UCSD-AML1 (cell line): ENCODE data around the gene BNC2.
"Not testable (repeated sequence)": the region's sequence is repeated elsewhere in the genome, so short reads cannot be mapped to it uniquely, and the experiment has no call there.

Source experiments
- DNase-seq: peaks from one replicate; lab custom pipeline; 2025; ENCODE audit not compliant: unreplicated experiment; lab: John Stamatoyannopoulos, UW

Gene BNC2

GRCh38 chr9:16553869-16554540 lies 316.5 kb downstream of the BNC2 start:
- DNase-seq = no peak

GRCh38 chr9:16552252-16552651 lies 318.2 kb downstream of the BNC2 start:
- no peak for DNase-seq

GRCh38 chr9:16551692-16552091 lies 318.8 kb downstream of the BNC2 start:
- no peak for DNase-seq

- DNase-seq = no peak
Observed at GRCh38 chr9:16545639-16546038, 324.8 kb downstream of the BNC2 start.

GRCh38 chr9:16544842-16545241 lies 325.6 kb downstream of the BNC2 start:
- DNase-seq = no peak

- no peak for DNase-seq
Observed at GRCh38 chr9:16543686-16544085, 326.8 kb downstream of the BNC2 start.

- no peak for DNase-seq
Observed at GRCh38 chr9:16543225-16543624, 327.2 kb downstream of the BNC2 start.

- no peak for DNase-seq
Observed at GRCh38 chr9:16542290-16542689, 328.2 kb downstream of the BNC2 start.

GRCh38 chr9:16540743-16541613 lies 329.5 kb downstream of the BNC2 start:
- DNase-seq = no peak

GRCh38 chr9:16539626-16540025 lies 330.8 kb downstream of the BNC2 start:
- not testable (repeated sequence) for DNase-seq

GRCh38 chr9:16535555-16535954 lies 334.9 kb downstream of the BNC2 start:
- DNase-seq = no peak

- no peak for DNase-seq
Observed at GRCh38 chr9:16532681-16533450, 337.6 kb downstream of the BNC2 start.

GRCh38 chr9:16532272-16532671 lies 338.2 kb downstream of the BNC2 start:
- DNase-seq = no peak

GRCh38 chr9:16530669-16531642 lies 339.5 kb downstream of the BNC2 start:
- DNase-seq = no peak

GRCh38 chr9:16527573-16527972 lies 342.9 kb downstream of the BNC2 start:
- no peak for DNase-seq

- DNase-seq = no peak
Observed at GRCh38 chr9:16526380-16526779, 344.1 kb downstream of the BNC2 start.

- no peak for DNase-seq
Observed at GRCh38 chr9:16524823-16525222, 345.6 kb downstream of the BNC2 start.

GRCh38 chr9:16524078-16524477 lies 346.4 kb downstream of the BNC2 start:
- DNase-seq = no peak

GRCh38 chr9:16521868-16522411 lies 348.5 kb downstream of the BNC2 start:
- DNase-seq = peak; percentile 76

- no peak for DNase-seq
Observed at GRCh38 chr9:16519001-16519400, 351.5 kb downstream of the BNC2 start.
